G401.6 (cell line): ENCODE data around the gene TAAR1.
"Not testable (repeated sequence)": the region's sequence is repeated elsewhere in the genome, so short reads cannot be mapped to it uniquely, and the experiment has no call there.

Source experiments
- FAIRE-seq: peaks from 2 replicates; lab custom pipeline; 2012; peaks lifted over from hg19 to GRCh38; lab: Jason Lieb, UNC

Gene TAAR1

DNA sequence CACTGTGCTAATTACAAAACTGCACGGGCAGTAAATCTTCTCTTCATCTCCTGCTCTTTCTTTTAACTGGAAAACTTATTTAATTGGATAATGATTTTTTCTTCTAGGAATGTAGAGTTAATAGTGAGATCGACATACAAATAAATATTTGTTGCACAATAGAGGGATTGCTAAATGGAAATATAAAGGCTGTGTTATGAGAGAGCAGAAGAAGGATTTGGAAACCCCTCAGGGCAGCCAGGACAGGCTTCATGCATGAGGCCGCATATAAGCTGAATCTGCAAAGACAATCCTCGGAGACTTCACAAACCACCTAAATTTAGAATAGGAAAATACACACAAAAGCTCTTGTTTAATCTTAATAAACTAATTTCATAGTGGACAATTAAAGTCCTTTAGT lies 2.9 kb upstream of the TAAR1 start:
- no peak for FAIRE-seq

DNA sequence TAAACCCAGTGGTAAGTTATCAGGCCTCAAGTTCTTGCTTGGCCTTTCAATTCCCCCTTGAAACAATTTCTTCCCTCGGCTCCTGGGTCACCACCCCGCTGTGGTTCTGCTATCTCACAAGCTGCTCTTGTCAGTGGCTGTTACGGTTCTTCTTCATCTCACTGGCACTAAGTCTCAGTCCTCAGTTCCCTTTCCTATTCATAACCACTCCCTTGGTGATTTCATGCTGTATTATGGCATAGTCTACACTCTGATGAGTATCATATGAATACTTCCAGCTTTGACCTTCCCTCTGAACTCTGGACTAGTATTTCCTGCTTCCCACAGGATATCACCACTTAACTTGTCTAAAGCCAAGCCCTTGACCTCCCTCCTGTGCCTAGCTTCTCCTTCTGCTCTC lies 7.9 kb downstream of the TAAR1 start:
- no peak for FAIRE-seq

DNA sequence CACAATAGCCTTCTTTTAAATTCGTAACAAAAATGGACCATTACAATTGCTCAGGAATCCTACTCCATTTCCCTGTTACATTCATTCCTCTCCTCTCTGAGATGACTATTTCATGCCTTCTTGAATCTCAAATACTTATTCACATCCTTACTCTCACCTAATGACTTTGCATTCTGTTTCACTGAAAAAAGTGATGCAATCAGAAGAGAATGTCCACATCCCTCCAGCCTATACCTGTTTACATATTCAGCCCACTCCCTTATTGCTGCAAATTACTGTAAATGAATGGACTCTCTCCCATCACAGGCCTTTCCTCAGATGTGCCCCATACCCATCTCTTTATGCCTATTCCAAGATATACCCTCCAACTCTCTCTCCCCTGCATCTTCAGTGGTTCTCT lies 8.6 kb downstream of the TAAR1 start:
- FAIRE-seq, result no peak

DNA sequence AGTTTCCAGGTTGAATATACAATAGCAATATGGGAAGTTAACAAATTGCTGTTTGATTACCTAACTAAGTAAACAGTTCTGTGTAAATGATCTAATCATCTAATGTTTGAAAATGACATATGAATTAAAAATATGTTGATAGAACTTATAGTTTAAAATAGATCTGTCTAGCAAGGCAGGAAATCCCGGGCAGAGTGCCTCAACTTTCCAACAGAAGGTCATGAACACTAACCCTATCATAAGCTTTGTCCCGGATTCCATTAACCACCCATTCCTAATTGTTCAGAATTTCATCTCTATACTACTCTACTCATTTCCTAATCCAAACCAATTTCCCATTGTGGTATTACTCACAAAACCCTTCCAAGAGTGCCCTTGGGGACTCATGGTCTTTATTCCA lies 10.2 kb downstream of the TAAR1 start:
- FAIRE-seq, result no peak

DNA sequence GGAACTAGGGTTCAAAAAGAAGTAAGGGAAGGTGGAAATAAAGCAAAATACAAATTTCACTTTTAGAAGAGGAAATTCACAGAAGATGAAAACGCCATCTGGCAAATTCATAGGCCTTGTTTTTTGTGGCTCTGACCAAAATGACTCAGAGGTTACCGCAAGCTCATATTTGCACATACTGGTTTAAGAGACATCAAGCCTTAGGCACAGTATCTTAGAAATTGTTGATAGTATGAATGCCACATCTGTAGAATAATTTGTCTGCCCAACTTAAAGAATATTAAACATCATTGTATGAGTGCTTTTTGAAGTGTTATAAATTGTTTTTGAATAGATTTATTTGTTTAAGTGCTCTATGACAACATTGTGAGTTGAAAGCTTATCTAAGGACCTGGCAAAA lies 10.6 kb downstream of the TAAR1 start:
- no peak for FAIRE-seq

DNA sequence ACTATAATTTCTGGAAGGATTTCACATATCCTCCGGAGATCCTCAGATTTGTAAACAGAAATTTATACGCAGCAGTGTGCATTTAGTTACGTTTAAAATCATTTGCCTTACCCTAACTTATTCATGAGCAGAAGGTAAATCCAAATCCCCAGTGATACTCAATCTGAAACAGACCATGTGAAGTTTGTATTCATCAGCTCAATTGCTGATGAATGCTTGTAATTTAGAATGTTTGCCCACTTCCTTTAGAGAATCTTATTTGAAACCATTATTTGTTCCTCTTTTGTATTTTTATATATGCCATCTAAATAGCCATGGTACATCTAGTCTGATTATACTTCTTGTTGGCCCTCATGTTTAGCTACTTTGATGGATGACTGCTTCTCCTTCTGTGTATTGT lies 15.4 kb downstream of the TAAR1 start:
- FAIRE-seq, result no peak

DNA sequence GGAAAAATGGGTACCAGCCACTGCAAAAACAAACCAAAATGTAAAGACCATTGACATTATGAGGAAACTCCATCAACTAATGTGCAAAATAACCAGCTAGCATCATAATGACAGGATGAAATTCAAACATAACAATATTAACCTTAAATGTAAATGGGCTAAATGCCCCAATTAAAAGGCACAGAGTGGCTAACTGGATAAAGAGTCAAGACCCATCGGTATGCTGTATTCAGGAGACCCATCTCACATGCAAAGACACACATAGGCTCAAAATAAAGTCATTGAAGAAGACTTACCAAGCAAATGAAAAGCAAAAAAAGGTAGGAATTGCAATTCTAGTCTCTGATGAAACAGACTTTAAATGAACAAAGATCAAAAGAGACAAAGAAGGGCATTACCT lies 21.8 kb downstream of the TAAR1 start:
- not testable (repeated sequence) for FAIRE-seq

DNA sequence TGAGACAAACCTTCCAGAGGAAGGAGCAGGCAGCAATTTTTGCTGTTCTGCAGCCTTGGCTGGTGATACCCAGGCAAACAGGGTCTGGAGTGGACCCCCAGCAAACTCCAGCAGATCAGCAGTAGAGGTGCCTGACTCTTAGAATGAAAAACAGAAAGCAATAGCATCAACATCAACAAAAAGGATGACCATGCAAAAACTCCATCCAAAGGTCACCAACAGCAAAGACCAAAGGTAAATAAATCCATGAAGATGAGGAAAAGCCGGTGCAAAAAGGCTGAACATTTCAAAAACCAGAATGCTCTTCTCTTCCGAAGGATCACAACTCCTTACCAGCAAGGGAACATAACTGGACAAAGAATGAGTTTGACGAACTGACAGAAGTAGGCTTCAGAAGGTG lies 23.1 kb downstream of the TAAR1 start:
- FAIRE-seq, result not testable (repeated sequence)

DNA sequence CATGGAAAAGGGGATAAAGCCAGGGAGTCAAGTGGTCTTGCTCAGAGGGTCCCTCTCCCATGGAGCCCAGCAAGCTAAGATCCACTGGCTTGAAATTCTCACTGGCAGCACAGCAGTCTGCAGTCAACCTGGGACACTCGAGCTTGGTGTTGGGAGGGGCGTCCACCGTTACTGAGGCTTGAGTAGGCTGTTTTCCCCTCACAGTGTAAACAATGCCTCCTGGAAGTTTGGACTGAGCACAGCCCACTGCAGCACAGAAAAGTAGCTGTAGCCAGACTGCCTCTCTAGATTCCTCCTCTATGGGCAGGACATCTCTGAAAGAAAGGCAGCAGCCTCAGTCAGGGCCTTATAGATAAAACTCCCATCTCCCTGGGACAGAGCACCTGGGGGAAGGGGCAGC lies 23.7 kb downstream of the TAAR1 start:
- FAIRE-seq, result not testable (repeated sequence)

DNA sequence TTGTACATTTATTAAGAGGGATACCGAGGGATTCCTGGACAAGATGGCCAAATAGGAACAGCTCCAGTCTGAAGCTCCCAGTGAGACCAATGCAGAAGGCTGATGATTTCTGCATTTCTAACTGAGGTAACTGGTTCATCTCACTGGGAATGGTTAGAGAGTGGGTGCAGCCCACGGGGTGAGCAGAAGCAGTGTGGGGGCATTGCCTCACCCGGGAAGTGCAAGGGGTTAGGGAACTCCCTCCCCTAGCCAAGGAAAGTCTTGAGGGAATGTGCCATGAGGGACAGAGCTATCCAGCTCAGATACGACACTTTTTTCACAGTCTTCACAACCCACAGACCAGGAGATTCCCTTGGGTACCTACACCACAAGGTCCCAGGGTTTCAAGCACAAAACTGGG lies 24.2 kb downstream of the TAAR1 start:
- FAIRE-seq, result no peak

DNA sequence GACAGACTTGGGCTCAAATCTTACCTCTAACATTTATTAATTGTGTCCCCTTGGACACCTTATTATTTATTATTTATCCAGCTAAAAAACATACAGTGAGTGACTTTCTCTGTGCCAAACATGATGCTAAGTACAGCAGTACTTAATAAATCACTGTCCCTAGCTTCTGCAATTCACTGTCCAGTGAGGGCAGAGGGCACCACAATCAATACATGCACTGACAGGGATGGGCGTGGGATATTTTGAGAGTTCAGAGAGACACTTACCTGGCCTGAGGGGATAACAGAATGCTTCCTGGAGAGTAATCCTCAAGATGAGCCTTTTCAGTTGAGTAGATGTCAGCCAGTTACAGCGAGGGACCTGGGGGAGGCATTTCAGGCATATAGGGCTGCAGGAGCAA lies 25.6 kb downstream of the TAAR1 start:
- FAIRE-seq, result no peak

DNA sequence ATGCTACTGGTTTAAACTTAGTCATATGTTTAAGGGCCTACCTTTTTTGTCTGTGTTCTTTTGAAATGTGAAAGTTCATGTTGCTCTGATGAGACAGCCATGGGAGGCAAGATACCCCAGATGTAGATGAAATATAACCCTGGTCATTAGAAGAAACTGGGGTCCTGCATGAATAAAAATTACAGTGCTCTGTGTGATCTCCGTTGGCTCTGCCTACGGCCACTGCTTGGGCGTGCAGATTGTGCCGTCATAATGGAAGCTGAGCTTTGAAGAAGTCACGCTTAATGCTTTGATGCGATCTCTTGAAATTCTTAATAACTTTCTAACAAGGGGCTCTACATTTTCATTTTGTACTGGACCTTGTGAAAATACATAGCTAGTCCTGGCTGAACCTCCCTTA lies 34.8 kb downstream of the TAAR1 start, which contains the start of gene TAAR2:
Gene TAAR2 (minus strand): TSS at position 101 of the 400 bp plus-strand sequence. CDS start 0 bp downstream, at position 101.
- FAIRE-seq, result no peak

DNA sequence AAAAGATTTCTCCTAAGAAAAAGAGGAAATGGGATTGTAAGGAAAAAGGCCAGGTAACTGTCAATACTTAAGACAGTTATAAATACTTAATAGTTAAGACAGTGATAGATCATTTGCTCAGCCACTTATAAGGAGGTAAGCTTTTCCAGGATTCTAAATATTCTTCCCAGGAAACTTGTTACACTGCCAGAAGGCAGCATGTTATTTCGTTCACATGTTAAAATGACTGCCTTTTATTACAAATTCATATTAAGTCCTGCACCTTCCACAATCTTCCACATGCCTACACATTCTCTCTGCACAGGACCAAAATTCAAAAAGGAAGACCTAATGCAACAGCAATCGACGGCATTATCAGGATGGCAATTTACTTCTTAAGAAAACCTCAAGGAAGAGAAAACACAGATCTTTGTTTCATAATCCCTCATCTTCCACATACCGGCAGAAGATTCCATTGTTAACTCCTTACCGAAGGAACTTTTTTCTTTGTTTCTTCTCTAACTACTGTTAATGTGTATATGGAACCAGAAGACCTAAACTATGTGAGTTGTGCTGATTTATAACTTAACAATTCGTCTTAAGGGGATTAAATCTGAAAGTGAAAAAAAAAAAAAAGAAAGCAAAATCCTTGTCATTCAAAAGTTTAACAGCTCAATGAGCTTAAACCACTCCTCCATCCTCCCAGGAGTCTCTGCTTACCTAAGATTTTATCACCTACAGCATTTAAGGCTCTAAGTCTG lies 35.7 kb downstream of the TAAR1 start:
- FAIRE-seq, result no peak

DNA sequence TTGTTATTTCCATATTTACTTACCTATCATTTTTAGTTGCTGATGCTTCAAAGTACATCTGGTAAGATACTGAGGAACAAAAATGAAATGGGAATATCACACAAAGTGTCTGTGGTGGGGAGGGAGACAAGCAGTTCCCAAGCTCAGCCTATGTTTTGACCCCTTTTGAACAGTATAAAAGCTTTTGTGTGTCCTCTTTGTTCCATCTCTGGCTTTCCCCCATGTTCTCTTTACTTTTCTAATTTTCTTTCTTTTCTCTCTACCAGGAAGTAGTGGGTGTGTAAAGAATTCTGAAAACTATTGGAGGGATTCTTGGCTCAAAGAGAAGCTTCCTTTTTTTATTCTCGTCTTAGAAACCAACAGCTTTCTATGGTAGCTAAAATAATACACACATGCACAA lies 42.3 kb downstream of the TAAR1 start:
- no peak for FAIRE-seq

DNA sequence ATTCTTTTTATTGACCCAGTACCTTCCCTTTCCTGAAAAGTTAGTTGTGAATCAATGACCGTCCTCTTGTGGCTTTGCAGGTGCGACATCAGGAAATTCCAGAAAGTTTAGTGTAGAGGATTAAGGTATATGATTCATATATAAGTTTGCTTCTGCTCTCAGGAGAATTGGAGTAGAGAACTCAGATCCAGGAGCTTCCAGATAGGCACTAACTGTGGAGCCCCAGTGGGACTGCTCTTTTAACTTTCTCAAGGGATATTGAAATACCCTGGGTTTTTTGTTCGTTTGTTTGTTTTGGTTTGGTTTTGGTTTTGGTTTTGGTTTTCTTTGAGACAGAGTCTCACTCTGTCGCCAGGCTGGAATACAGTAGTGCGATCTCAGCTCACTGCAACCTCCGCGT lies 44.4 kb downstream of the TAAR1 start:
- no peak for FAIRE-seq

DNA sequence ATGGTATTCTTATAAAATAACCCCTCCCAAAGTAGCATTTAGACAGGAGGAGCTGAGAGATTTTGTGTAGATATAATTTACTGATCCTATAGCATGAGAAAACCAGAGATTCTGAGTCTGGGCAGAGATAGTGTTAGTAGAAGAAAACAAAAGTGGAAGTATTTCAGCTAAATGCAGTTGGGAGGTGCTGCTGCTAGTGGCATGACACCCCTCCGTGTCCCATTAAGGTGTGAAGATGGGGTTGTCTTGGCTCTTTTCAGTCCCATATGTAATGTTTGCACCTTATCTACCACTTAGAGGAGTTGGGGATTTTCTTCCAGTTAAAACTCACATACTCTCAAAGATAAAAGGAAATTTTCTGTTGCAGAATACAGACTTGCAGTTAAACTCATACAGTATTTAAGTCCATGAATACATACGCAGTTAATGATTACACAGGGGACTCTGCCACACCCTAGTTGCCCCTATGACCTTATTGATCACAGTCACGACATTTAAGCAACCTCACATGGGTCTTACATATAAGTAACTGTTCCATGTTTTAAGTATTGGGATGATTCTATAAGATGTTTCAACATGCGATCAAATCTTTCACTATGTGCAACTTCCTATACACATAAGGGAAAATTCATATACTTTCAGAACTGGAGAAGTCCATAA lies 46.4 kb downstream of the TAAR1 start:
- FAIRE-seq, result no peak

DNA sequence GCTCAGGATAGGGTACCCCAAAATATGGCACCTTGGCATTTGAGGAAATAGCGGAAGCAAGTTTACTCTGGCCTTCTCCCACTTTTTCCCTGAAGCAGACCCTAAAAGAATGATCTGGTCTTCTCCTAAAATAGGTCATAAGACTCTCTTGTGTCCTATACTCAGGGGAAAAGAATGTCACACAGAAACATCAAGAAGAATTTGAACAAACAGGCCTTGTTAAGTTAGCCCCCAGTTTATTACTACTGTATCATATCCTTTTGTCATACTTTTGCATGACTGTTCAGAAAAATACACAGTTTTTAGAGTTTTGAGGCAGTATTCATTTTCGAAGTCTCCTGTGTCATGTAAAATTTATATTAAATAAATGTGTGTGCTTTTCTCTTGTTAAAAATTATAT lies 47.4 kb downstream of the TAAR1 start:
- no peak for FAIRE-seq

DNA sequence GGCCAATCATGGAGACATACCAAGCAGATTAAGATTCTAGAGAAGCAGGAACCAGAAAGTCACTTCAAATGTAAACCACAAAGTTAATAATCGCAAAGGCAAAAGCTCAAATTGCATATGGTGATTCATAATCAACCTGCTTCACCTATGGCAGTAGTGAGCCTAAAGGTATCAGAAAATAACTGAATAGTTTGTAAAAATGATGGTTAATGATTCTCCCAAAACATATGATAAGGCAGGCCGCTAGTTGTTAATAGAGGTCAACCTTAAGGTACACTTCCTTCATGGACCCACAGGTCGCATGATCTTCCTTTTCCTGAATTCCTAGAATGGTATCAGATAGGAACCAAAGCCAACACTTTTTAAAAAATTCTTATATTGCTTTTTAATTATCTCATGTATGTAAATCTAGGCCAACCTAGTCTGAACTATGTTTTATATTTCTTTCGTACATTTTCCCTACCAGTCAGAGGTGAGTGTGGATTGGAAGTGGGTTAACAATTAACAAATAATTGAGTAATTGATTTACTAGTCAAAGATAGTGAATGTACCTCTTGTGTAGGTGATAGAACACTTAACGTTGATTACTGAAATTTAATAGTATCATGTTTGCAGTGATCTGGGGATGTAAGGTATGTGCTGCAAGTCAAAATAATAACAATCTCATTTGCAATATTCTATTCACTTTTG lies 51.3 kb downstream of the TAAR1 start:
- FAIRE-seq, result no peak

DNA sequence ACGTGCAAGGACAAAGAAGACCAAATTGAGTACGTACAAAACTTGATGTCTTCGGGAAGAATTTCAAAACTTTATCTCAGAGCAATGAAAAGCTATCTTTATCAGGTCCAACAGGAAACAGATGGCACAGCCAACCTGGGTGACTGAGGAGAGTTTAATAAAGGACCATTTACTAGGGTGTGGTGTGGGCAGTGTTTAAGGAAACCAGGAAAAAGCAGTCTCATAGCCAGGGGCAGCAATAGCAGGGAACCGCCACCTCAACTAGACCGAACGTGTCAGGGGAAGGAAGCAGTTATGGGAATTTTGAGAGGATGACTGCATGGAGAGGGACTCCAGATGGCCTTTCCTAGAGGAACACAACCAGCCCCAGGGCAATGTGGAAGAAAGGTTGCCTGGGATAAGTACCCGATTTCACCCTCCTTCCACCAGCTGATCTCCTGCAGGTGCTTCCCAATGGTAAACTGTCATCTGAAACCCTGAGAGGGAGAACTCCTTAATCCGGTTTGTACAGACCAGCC lies 54.3 kb downstream of the TAAR1 start:
- FAIRE-seq, result no peak

DNA sequence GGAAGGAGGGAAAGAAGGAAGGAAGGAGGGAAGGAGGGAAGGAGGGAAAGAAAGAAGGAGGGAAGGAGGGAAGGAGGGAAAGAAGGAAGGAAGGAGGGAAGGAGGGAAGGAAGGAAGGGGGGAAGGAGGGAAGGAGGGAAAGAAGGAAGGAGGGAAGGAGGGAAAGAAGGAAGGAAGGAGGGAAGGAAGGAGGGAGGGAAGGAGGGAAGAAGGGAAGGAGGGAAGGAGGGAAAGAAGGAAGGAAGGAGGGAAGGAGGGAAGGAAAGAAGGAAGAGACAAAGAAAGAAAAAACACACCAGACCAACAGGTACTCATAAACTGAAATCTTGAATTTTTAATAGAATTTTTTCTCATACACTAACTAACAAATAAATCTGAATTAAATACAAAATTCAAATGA lies 58.1 kb downstream of the TAAR1 start:
- FAIRE-seq, result not testable (repeated sequence)

DNA sequence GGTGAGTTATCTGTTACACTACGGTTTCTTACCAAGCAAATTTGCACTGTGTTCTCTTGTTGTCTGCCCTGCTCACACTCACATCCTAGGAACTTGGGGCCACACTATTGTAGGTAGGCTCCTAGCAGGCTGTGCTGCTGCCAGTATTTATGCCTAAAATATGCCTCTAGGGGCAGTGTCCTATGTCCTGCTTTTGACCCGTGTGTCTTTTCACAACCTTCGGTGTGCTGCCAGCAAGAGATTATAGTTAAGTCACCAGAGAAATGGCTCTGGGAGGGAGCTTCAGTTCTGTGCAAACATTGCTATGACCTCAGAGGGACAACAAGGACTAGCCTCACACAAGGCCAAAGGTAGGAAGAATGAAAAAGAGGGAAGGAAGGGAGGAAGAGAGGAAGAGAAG lies 60.5 kb downstream of the TAAR1 start:
- FAIRE-seq, result no peak

DNA sequence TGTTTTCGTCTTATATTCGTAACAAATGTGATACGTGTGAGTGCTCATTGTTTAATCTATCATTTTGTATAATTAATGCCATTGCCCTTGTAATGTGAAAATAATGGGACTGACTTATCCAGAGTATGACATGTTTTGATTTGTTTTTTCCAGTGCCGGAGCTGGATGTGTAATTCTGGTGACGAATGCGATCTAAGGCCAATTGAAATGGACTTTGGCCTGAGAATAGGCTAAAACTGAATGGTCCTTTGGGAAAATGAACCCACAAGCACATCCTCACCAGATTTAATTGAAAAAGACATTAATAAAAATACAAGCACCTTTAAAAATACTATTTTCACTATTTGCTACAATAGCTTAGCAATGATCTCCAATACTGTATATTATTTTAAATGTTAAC lies 62.8 kb downstream of the TAAR1 start:
- FAIRE-seq, result no peak
